IMR-90 (cell line): ENCODE measurements around the gene TAF3.

Experiments used
- BHLHE40 ChIP-seq: fragments of 150-350 bp; IDR thresholded peaks from 2 replicates; pipeline ENCODE4 v1.6.1; 2016; ENCODE audit warnings: mild to moderate bottlenecking, low read depth, low read length
- CEBPB ChIP-seq: IDR thresholded peaks from 2 replicates; pipeline ENCODE4 v1.6.1; 2012; ENCODE audit warnings: low read depth, low read length, improper control_type of control experiment
- CTCF ChIP-seq: conservative IDR thresholded peaks from 2 replicates; pipeline ENCODE4 v1.5.1; 2012; ENCODE audit warnings: mild to moderate bottlenecking, low read depth, low read length, improper control_type of control experiment
- POLR2A ChIP-seq: IDR thresholded peaks from 2 replicates; pipeline ENCODE4 v1.6.1; 2012; ENCODE audit warnings: mild to moderate bottlenecking, low read depth, low read length
- RCOR1 ChIP-seq: IDR thresholded peaks from 2 replicates; pipeline ENCODE4 v1.6.1; 2012; ENCODE audit warnings: mild to moderate bottlenecking, low read length, improper control_type of control experiment; ENCODE audit not compliant: insufficient replicate concordance
- SMC3 ChIP-seq: fragments of 150-350 bp; IDR thresholded peaks from 2 replicates; pipeline ENCODE4 v1.6.1; 2016; ENCODE audit warnings: low read depth, mild to moderate bottlenecking, antibody characterized with exemption, low read length, moderate library complexity

GRCh38 chr10:7874864-7875263, 56.6 kb downstream of the TAF3 start:
- TF ChIP-seq CTCF (no peak), RCOR1 (no peak), POLR2A (no peak), CEBPB (no peak), SMC3 (no peak), BHLHE40 (no peak)
